Thyroid gland (tissue), 4 donors: ENCODE results near the gene NBEAL1. TPM values are rescaled to one million over a fixed set of nuclear protein-coding genes. Genes with fewer than 3 reads are reported as not detected.
"Not testable (repeated sequence)": the region's sequence is repeated elsewhere in the genome, so short reads cannot be mapped to it uniquely, and the experiment has no call there.

Source experiments
- DNase-seq, 2 donors: peaks; one replicate each; pipeline ENCODE4 v3.0.0-alpha.2; 2019
- H3K27ac ChIP-seq, 3 donors: fragments of 200-600 bp; sonication (generic); 1 replicate in 2 of 3; 2 replicates in 1 of 3; pipeline ENCODE4 v1.5.1; 2016 to 2019; ENCODE audit warnings: mild to moderate bottlenecking in 1 of 3, moderate library complexity in 1 of 3
- H3K27me3 ChIP-seq: fragments of 200-600 bp; sonication (generic); one replicate; pipeline ENCODE4 v1.5.1; 2019
- H3K36me3 ChIP-seq, 2 donors: fragments of 200-600 bp; sonication (generic); one replicate each; pipeline ENCODE4 v1.5.1; 2016 to 2019
- H3K4me1 ChIP-seq, 2 donors: fragments of 200-600 bp; sonication (generic); one replicate each; pipeline ENCODE4 v1.5.1; 2017 to 2019
- H3K4me3 ChIP-seq, 3 donors: fragments of 200-600 bp; sonication (generic); replicated peaks in 1 of 3; 1 replicate in 2 of 3; 2 replicates in 1 of 3; pipeline ENCODE4 v1.5.1; 2016; ENCODE audit warnings: mild to moderate bottlenecking in 1 of 3
- H3K9me3 ChIP-seq: fragments of 200-600 bp; sonication (generic); one replicate; pipeline ENCODE4 v1.5.1; 2017
- POLR2A ChIP-seq, 2 donors: fragments of 450-650 bp; IDR thresholded peaks; one replicate each; pipeline ENCODE4 v1.6.1; 2017; ENCODE audit warnings: antibody characterized with exemption in 2 of 2, mild to moderate bottlenecking in 2 of 2, moderate library complexity in 1 of 2
- WGBS, 2 donors: methylation state at CpG; one replicate each; pipeline ENCODE4 v1.1.5; 2017; 5-methylcytosine and 5-hydroxymethylcytosine counted together
- intact Hi-C: fragments of 100-400 bp; cut with DNase I; formaldehyde crosslinking; loops from one replicate; pipeline ENCODE4 v1.15.1; 2023
- total RNA-seq, 4 donors: library from RNA; depleted of rRNA; stranded (reverse); fragments of >200 nt; gene quantifications; one replicate each; pipeline ENCODE4 v1.2.3, GENCODE V29; 2016
- TF ChIP-seq, protein P1 (sequence below), 6 experiments: fragments of 200-600 bp in 3 of 6; fragments of 450-650 bp in 3 of 6; sonication (generic) in 3 of 6; IDR thresholded peaks; one replicate each; pipeline ENCODE4 v1.5.1; 2016 to 2019; ENCODE audit warnings: antibody characterized with exemption in 6 of 6, mild to moderate bottlenecking in 2 of 6, inconsistent platforms in 1 of 6, moderate library complexity in 1 of 6

The NBEAL1 gene
- total RNA-seq, 4 donors from 2014 or later = 58.8 to 88.8 (median 71.3) TPM

DNA sequence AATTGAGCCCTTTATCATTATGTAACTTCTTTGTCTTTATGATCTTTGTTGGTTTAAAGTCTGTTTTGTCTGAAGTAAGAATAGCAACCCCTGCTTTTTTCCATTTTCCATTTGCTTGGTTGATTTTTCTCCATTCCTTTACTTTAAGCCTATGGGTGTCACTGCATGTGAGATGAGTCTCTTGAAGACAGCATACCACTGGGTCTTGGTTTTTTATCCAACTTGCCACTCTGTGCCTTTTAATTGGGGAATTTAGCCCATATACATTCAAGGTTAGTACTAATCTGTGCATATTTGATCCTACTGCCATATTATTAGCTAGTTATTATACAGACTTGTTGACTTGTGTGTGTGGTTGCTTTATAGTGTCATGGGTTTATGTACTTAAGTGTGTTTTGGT is 89.6 kb downstream of the NBEAL1 start:
- intact Hi-C loops = no loop called here
- H3K4me1 ChIP-seq = no peaks in the 10 kb centered on the region
- H3K36me3 ChIP-seq = peaks cover 7 to 14% of the 10 kb centered on the region in 2 donors
- H3K27me3 ChIP-seq = no peaks in the 10 kb centered on the region
- no peak for DNase-seq
- H3K9me3 ChIP-seq = no peaks in the 10 kb centered on the region
- no peak overlapping the region for H3K27ac ChIP-seq
- TF ChIP-seq POLR2A (IDR thresholded peaks at IDR 0.05) = no peak
- TF ChIP-seq, protein P1, sequence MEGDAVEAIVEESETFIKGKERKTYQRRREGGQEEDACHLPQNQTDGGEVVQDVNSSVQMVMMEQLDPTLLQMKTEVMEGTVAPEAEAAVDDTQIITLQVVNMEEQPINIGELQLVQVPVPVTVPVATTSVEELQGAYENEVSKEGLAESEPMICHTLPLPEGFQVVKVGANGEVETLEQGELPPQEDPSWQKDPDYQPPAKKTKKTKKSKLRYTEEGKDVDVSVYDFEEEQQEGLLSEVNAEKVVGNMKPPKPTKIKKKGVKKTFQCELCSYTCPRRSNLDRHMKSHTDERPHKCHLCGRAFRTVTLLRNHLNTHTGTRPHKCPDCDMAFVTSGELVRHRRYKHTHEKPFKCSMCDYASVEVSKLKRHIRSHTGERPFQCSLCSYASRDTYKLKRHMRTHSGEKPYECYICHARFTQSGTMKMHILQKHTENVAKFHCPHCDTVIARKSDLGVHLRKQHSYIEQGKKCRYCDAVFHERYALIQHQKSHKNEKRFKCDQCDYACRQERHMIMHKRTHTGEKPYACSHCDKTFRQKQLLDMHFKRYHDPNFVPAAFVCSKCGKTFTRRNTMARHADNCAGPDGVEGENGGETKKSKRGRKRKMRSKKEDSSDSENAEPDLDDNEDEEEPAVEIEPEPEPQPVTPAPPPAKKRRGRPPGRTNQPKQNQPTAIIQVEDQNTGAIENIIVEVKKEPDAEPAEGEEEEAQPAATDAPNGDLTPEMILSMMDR (IDR thresholded peaks at IDR 0.05) = no peak
- no peak overlapping the region for H3K4me3 ChIP-seq

DNA sequence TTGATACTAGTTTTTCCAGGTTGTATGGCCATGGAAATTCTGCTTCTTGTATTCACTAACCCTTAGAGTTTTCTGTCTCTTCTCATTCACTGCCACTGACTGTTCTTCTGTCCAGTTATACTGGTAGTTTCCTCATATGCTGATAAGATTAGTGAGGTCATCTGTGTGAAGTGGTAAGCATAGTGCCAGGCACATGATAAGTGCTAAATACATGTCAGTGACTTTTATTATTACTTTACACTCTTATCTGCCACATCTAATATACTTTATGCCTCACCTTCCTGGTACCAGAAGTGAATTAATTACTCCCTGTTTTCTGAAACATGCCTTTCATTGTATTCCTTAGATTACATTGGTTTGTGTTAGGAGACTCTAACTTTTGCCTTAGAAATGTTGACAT is 91.3 kb downstream of the NBEAL1 start:
- no peak for DNase-seq
- Histone ChIP-seq H3K4me3 (no peak overlapping the region), H3K27me3 (no peaks in the 10 kb centered on the region)

DNA sequence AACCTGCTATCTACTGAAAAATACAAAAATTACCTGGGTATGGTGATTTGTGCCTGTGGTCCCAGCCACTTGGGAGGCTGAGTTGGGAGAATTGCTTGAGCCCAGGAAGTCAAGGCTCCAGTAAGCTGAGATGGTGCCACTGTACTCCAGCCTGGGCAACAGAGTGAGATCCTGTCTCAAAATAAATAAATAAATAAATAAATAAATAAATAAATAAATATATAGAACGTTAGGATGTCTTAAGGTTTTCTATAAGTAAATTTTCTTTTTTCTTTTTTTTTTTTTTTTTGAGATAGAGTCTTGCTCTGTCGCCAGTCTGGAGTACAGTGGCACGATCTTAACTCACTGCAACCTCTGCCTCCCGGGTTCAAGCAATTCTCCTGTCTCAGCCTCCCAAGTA is 95.8 kb downstream of the NBEAL1 start:
- H3K4me1 ChIP-seq, H3K27me3 ChIP-seq, H3K4me3 ChIP-seq, H3K9me3 ChIP-seq, intact Hi-C loops, H3K27ac ChIP-seq, DNase-seq: not testable (repeated sequence)
- 71 to 73% methylated on average over 4 of the region's 4 CpGs for WGBS, 2 donors
- peaks cover 13 to 26% of the 10 kb centered on the region in 2 donors for H3K36me3 ChIP-seq

More for the DNA sequence above, 91.3 kb downstream of the NBEAL1 start:
- intact Hi-C loops = no loop called here
- TF ChIP-seq, protein P1 (IDR thresholded peaks at IDR 0.05) = no peak
- TF ChIP-seq POLR2A (IDR thresholded peaks at IDR 0.05) = no peak
- Histone ChIP-seq H3K9me3 (no peaks in the 10 kb centered on the region), H3K4me1 (no peaks in the 10 kb centered on the region), H3K27ac (no peak overlapping the region), H3K36me3 (peaks cover 7 to 15% of the 10 kb centered on the region in 2 donors)

DNA sequence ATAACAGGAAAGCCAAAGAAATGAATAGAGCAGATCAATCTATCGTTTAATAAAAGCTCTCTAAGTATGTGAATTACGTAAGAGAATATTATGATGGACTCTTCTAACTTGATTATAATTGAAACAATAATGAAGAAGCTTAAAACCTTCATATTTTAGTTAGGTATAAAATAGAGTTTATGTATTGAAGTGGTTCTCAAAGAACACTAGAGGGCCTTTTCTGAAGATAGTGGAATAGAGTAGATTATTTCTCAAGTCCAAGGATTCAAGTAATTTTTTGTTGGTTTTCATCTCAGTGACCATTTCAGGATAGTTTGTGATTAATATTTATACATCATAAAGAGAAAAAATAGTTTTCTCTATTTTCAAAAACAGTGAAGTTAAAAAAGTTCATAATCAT is 97.7 kb downstream of the NBEAL1 start:
- DNase-seq = no peak
- 95 to 96% methylated on average over 2 of the region's 2 CpGs for WGBS, 2 donors
- Histone ChIP-seq H3K27me3 (no peaks in the 10 kb centered on the region), H3K9me3 (no peaks in the 10 kb centered on the region), H3K36me3 (peaks cover 13 to 28% of the 10 kb centered on the region in 2 donors), H3K4me1 (no peaks in the 10 kb centered on the region), H3K27ac (no peak overlapping the region), H3K4me3 (no peak overlapping the region)
- TF ChIP-seq, protein P1 (IDR thresholded peaks at IDR 0.05) = no peak
- no peak for TF ChIP-seq POLR2A (IDR thresholded peaks at IDR 0.05)
- intact Hi-C loops = no loop called here

DNA sequence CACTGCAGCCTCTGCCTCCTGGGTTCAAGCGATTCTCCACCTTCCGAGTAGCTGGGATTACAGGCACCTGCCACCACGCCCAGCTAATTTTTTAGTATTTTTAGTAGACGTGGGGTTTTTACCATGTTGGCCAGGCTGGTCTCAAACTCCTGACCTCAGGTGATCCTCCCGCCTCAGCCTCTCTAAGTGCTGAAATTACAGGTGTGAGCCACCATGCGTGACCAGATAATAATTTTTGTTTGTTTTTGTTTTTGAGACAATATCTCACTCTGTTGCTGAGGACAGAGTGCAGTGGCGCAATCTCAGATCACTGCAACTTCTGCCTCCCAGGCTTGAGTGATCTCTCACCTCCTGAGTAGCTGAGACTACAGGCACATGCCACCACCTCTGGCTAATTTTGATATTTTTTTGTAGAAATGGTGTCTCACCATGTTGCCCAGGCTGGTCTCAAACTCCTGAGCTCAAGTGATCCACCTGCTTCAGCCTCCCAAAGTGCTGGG is 100.6 kb downstream of the NBEAL1 start:
- H3K27me3 ChIP-seq, DNase-seq, H3K9me3 ChIP-seq, H3K4me3 ChIP-seq, intact Hi-C loops, H3K27ac ChIP-seq, H3K4me1 ChIP-seq: not testable (repeated sequence)
- WGBS, 2 donors = 91 to 99% methylated on average over 7 of the region's 7 CpGs
- H3K36me3 ChIP-seq = peaks cover 13 to 16% of the 10 kb centered on the region in 2 donors

DNA sequence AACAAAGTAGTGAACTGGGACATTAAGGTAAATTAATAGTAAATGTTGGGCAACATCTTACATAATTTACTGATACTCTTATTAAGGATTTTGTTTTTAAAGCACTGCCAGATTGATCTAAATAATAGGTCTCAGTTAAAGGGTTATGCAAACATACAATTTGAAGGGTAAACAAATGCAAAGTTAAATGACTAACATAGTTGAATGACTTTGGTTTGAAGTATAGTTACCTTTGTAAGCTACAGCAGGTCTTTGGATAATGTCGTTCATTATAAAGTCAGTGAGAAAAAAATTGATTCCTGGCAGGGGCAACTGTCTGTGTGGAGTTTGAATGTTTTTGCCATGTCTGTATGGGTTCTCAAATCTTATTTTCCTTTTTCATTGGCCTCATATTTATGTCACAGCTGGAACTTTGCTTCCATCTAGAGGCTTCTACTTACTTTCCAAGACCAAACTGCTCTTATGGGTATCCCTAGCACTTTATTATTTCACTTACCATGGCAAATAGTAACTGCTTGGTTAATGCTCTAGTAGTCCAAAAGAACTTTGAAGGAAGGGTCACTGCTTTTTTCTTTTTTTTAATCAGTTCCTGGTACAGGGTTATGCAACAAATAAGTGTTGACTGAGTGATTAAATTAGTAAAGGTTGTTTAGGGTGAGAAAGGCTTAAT is 107.8 kb downstream of the NBEAL1 start:
- Histone ChIP-seq H3K4me1 (no peaks in the 10 kb centered on the region), H3K36me3 (peaks cover 0 to 15% of the 10 kb centered on the region in 2 donors), H3K4me3 (no peak overlapping the region), H3K27ac (no peak overlapping the region), H3K9me3 (no peaks in the 10 kb centered on the region), H3K27me3 (no peaks in the 10 kb centered on the region)
- 78 to 82% methylated on average over 1 of the region's 1 CpG for WGBS, 2 donors
- TF ChIP-seq, protein P1 (IDR thresholded peaks at IDR 0.05) = no peak
- TF ChIP-seq POLR2A (IDR thresholded peaks at IDR 0.05) = no peak
- no peak for DNase-seq
- intact Hi-C loops = no loop called here
